Lung (tissue), 12 donors: ENCODE results near the gene CLCA1. TPM values are rescaled to one million over a fixed set of nuclear protein-coding genes. Genes with fewer than 3 reads are reported as not detected.

ENCODE experiments used
- ATAC-seq: fragments of 200-7000 bp; cut with Tn5 transposase; one replicate; pipeline ENCODE4 v1.9.1; 2020; ENCODE audit warnings: moderate number of reproducible peaks; ENCODE audit not compliant: insufficient read depth, low FRiP score
- DNase-seq, 3 donors: peaks; one replicate each; pipeline ENCODE4 v3.0.0-alpha.2; 2013 to 2017
- H3K27ac ChIP-seq, 2 donors: one replicate each; pipeline ENCODE4 v1.5.1; 2013; ENCODE audit warnings: mild to moderate bottlenecking in 2 of 2, moderate library complexity in 2 of 2, control low read depth in 1 of 2, inconsistent platforms in 1 of 2, low read depth in 1 of 2, low read length in 1 of 2
- H3K27me3 ChIP-seq, 3 donors: one replicate each; pipeline ENCODE4 v1.5.1; 2013; ENCODE audit warnings: low read length in 2 of 3; ENCODE audit not compliant: control insufficient read depth in 3 of 3, insufficient read depth in 3 of 3
- H3K36me3 ChIP-seq, 4 donors: one replicate each; pipeline ENCODE4 v1.5.1; 2013; ENCODE audit warnings: low read length in 4 of 4, mild to moderate bottlenecking in 1 of 4, moderate library complexity in 1 of 4; ENCODE audit not compliant: control insufficient read depth in 4 of 4, insufficient read depth in 4 of 4
- H3K4me1 ChIP-seq, 5 donors: one replicate each; pipeline ENCODE4 v1.5.1; 2013; ENCODE audit warnings: low read length in 5 of 5, mild to moderate bottlenecking in 2 of 5, moderate library complexity in 1 of 5; ENCODE audit not compliant: control insufficient read depth in 5 of 5, insufficient read depth in 5 of 5
- H3K4me3 ChIP-seq: one replicate; pipeline ENCODE4 v1.5.1; 2013; ENCODE audit warnings: mild to moderate bottlenecking, control low read depth, moderate library complexity
- H3K9ac ChIP-seq, 2 donors: one replicate each; pipeline ENCODE4 v1.5.1; 2013; ENCODE audit warnings: low read length in 2 of 2, control low read depth in 1 of 2; ENCODE audit not compliant: insufficient read depth in 1 of 2
- H3K9me3 ChIP-seq, 4 donors: one replicate each; pipeline ENCODE4 v1.5.1; 2013; ENCODE audit warnings: low read length in 3 of 4, mild to moderate bottlenecking in 1 of 4, moderate library complexity in 1 of 4; ENCODE audit not compliant: control insufficient read depth in 4 of 4, insufficient read depth in 3 of 4
- WGBS, 2 donors: extraction: QIAGEN DNeasy Blood & Tissue Kit; methylation state at CpG; one replicate each; pipeline ENCODE4 v1.1.7; 2013; 5-methylcytosine and 5-hydroxymethylcytosine counted together
- polyA plus RNA-seq, 2 donors: library from polyadenylated mRNA; stranded (reverse); fragments of 200-250 nt; gene quantifications; one replicate each; pipeline ENCODE4 v1.2.1, GENCODE V29; 2013
- total RNA-seq, 2 donors: library from RNA; depleted of rRNA in 1 of 2; stranded (reverse); fragments of >200 nt in 1 of 2; gene quantifications; one replicate each; pipeline ENCODE4 v1.2.1, GENCODE V29; 2014 to 2021
- TF ChIP-seq, protein P1 (sequence below): IDR thresholded peaks from 2 replicates; pipeline ENCODE4 v1.5.1; 2012; ENCODE audit warnings: mild to moderate bottlenecking; ENCODE audit errors: control extremely low read depth, extremely low read depth
- donor health status: control.
- donor health status: control.
- donor health status: Bipolar disorder and iron deficiency.
- donor health status: healthy.
- donor health status: DM: yes; HTN: yes; CAD: no.

CLCA1 gene
- total and polyA plus RNA-seq, 4 donors: 0.12 to 0.15 TPM; not detected in 2

DNA sequence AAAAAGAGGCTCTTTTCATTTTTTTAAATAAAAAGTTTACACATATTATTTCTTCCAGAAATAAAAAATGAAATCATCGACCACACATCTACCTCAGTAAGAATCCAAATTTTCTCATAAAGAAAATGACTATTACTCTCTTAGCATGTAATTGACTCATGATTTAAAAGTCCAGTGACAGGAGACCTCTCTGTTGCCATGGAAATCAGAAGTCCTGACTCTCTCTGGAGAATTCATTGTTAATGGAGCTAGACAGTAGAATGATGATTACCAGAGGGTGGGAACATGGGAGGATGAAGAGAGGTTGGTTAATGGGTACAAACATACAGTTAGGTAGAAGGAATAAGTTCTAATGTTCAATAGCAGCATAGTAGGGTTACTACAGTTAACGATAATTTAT is 73.1 kb downstream of the CLCA1 start:
- Histone ChIP-seq H3K9ac (no peak overlapping the region), H3K4me3 (no peak overlapping the region), H3K27me3 (no peaks in the 10 kb centered on the region), H3K27ac (no peak overlapping the region), H3K36me3 (no peaks in the 10 kb centered on the region), H3K9me3 (no peaks in the 10 kb centered on the region), H3K4me1 (peaks cover 0 to 2% (median 0%) of the 10 kb centered on the region in 5 donors)
- WGBS, 2 donors: 92 to 95% methylated on average over 2 of the region's 2 CpGs
- DNase-seq (no peak), ATAC-seq (no peak)
- TF ChIP-seq, protein P1, sequence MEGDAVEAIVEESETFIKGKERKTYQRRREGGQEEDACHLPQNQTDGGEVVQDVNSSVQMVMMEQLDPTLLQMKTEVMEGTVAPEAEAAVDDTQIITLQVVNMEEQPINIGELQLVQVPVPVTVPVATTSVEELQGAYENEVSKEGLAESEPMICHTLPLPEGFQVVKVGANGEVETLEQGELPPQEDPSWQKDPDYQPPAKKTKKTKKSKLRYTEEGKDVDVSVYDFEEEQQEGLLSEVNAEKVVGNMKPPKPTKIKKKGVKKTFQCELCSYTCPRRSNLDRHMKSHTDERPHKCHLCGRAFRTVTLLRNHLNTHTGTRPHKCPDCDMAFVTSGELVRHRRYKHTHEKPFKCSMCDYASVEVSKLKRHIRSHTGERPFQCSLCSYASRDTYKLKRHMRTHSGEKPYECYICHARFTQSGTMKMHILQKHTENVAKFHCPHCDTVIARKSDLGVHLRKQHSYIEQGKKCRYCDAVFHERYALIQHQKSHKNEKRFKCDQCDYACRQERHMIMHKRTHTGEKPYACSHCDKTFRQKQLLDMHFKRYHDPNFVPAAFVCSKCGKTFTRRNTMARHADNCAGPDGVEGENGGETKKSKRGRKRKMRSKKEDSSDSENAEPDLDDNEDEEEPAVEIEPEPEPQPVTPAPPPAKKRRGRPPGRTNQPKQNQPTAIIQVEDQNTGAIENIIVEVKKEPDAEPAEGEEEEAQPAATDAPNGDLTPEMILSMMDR: no peak

- Histone ChIP-seq H3K4me3 (no peak overlapping the region), H3K27ac (no peak overlapping the region), H3K9me3 (no peaks in the 10 kb centered on the region), H3K27me3 (no peaks in the 10 kb centered on the region), H3K36me3 (no peaks in the 10 kb centered on the region), H3K4me1 (peaks cover 0 to 2% (median 0%) of the 10 kb centered on the region in 5 donors), H3K9ac (no peak overlapping the region)
- ATAC-seq: no peak
- TF ChIP-seq, protein P1: no peak
- DNase-seq: no peak
These were observed 73.9 kb downstream of the CLCA1 start for GRCh38 chr1:86542631-86543030.

- no peaks in the 10 kb centered on the region for H3K27me3 ChIP-seq
- H3K27ac ChIP-seq: no peak within 1 kb of the TSS
- ATAC-seq (no peak), DNase-seq (no peak)
- no peaks in the 10 kb centered on the region for H3K9me3 ChIP-seq
- 24 to 26% methylated on average over 2 of the region's 2 CpGs for WGBS, 2 donors
- TF ChIP-seq, protein P1: no peak
- no peak within 1 kb of the TSS for H3K4me3 ChIP-seq
- no peaks in the 10 kb centered on the region for H3K4me1 ChIP-seq
- no peak within 1 kb of the TSS for H3K9ac ChIP-seq
- H3K36me3 ChIP-seq: no peaks in the 10 kb centered on the region
These were observed 78.1 kb downstream of the CLCA1 start, which contains the start of gene CLCA4 for GRCh38 chr1:86546787-86547221. Gene CLCA4 (plus strand): TSS chr1:86547078. CDS start chr1:86547120, 42 bp downstream.

- Histone ChIP-seq H3K4me1 (no peaks in the 10 kb centered on the region), H3K9me3 (peaks cover 0 to 3% (median 0%) of the 10 kb centered on the region in 4 donors), H3K36me3 (no peaks in the 10 kb centered on the region), H3K27me3 (no peaks in the 10 kb centered on the region), H3K27ac (no peak overlapping the region), H3K9ac (no peak overlapping the region), H3K4me3 (no peak overlapping the region)
- no peak for DNase-seq
- ATAC-seq: no peak
- TF ChIP-seq, protein P1: no peak
These were observed 80.1 kb downstream of the CLCA1 start for GRCh38 chr1:86548839-86549238.
